Naive thymus-derived CD8-positive, alpha-beta T cell (primary cell): ENCODE measurements around the gene ALDH3B2. TPM values are rescaled to one million over a fixed set of nuclear protein-coding genes. Genes with fewer than 3 reads are reported as not detected.
"Not testable (repeated sequence)": the region's sequence is repeated elsewhere in the genome, so short reads cannot be mapped to it uniquely, and the experiment has no call there.

Source experiments
- ATAC-seq, 2 donors: fragments of 150-1000 bp; cut with Tn5 transposase in 1 of 2; sonication (Bioruptor Pico), chemical (Tn5 transposase) in 1 of 2; 1 replicate in 1 of 2; 2 replicates in 1 of 2; pipeline ENCODE4 v1.10.0; 2021; ENCODE audit warnings: mild to moderate bottlenecking in 2 of 2, moderate library complexity in 2 of 2
- POLR2A ChIA-PET: fragments of 350-600 bp; sonication (Branson Sonifier 250); formaldehyde crosslinking; loops from one replicate; lab custom pipeline; 2021; ENCODE audit warnings: antibody characterized with exemption; lab: Charles Lee
- DNase-seq, 10 donors: peaks; one replicate each; pipeline versions ENCODE4 v3.0.0 to v3.0.0-alpha.2; 2020 to 2022
- H3K27ac Mint-ChIP-seq, 10 donors: one replicate each; pipeline ENCODE4 v1.8.0; 2020 to 2022; ENCODE audit warnings: mild to moderate bottlenecking in 10 of 10, mixed read lengths in 10 of 10, moderate library complexity in 4 of 10, inconsistent platforms in 1 of 10
- H3K27me3 Mint-ChIP-seq, 5 donors: one replicate each; pipeline ENCODE4 v1.8.0; 2021 to 2022; ENCODE audit warnings: mixed read lengths in 5 of 5
- H3K36me3 Mint-ChIP-seq, 3 donors: one replicate each; pipeline ENCODE4 v1.8.0; 2020 to 2022; ENCODE audit warnings: mixed read lengths in 3 of 3, mild to moderate bottlenecking in 2 of 3, inconsistent platforms in 1 of 3
- H3K4me1 Mint-ChIP-seq, 4 donors: one replicate each; pipeline ENCODE4 v1.8.0; 2021 to 2022; ENCODE audit warnings: mixed read lengths in 4 of 4
- H3K4me3 Mint-ChIP-seq, 10 donors: one replicate each; pipeline ENCODE4 v1.8.0; 2020 to 2022; ENCODE audit warnings: mild to moderate bottlenecking in 10 of 10, mixed read lengths in 10 of 10, moderate library complexity in 6 of 10, inconsistent platforms in 1 of 10
- H3K9me3 Mint-ChIP-seq, 9 donors: one replicate each; pipeline ENCODE4 v1.8.0; 2020 to 2022; ENCODE audit warnings: mixed read lengths in 9 of 9, mild to moderate bottlenecking in 3 of 9, inconsistent platforms in 1 of 9, moderate library complexity in 1 of 9
- polyA plus RNA-seq, 3 donors: library from polyadenylated mRNA; unstranded; fragments of 300-500 nt; fragmentation: Illumina TruSeq; gene quantifications; one replicate each; pipeline ENCODE4 v1.2.3, GENCODE V29; 2021
- total RNA-seq, 8 experiments: library from RNA in 2 of 8; stranded (reverse) in 2 of 8; gene quantifications; one replicate each; pipeline ENCODE4 v1.2.3 and lab custom pipeline; 2021 to 2026

ALDH3B2 gene
- total RNA-seq: not detected
- polyA plus RNA-seq: not detected
- total RNA-seq (lab: John Stamatoyannopoulos, UW): 0 reads per million in 6 experiments

GRCh38 chr11:67674442-67674871, at the start of gene ALDH3B2:
ALDH3B2 (minus strand) TSS chr11:67674623; CDS start chr11:67666935, 7,688 bp downstream.
- POLR2A ChIA-PET: no interaction called here
- DNase-seq (no peak), ATAC-seq (no peak)
- Mint-ChIP-seq H3K27me3 (peaks cover 0 to 12% (median 2%) of the 10 kb centered on the region in 5 donors), H3K4me3 (no peak within 1 kb of the TSS), H3K27ac (peak within 1 kb of the TSS in 2 of 10 donors; percentile 15 to 52), H3K4me1 (no peaks in the 10 kb centered on the region), H3K9me3 (peaks cover 0 to 2% (median 0%) of the 10 kb centered on the region in 9 donors), H3K36me3 (no peaks in the 10 kb centered on the region)

- H3K4me3 Mint-ChIP-seq, H3K36me3 Mint-ChIP-seq, H3K27ac Mint-ChIP-seq, H3K4me1 Mint-ChIP-seq, POLR2A ChIA-PET, H3K9me3 Mint-ChIP-seq, DNase-seq, H3K27me3 Mint-ChIP-seq, ATAC-seq: not testable (repeated sequence)
These were observed 48.6 kb upstream of the ALDH3B2 start for GRCh38 chr11:67723036-67723435.

- POLR2A ChIA-PET, DNase-seq, H3K27ac Mint-ChIP-seq, H3K4me1 Mint-ChIP-seq, ATAC-seq, H3K36me3 Mint-ChIP-seq, H3K9me3 Mint-ChIP-seq: not testable (repeated sequence)
- Mint-ChIP-seq H3K4me3 (peak overlapping the region in 1 of 10 donors; percentile 53), H3K27me3 (peaks cover 0 to 15% (median 9%) of the 10 kb centered on the region in 5 donors)
These were observed 41.8 kb upstream of the ALDH3B2 start for GRCh38 chr11:67716226-67716625.

- H3K4me1 Mint-ChIP-seq, DNase-seq, H3K36me3 Mint-ChIP-seq, H3K4me3 Mint-ChIP-seq, POLR2A ChIA-PET, H3K27ac Mint-ChIP-seq, H3K9me3 Mint-ChIP-seq, ATAC-seq: not testable (repeated sequence)
- peaks cover 0 to 17% (median 10%) of the 10 kb centered on the region in 5 donors for H3K27me3 Mint-ChIP-seq
These were observed 41.4 kb upstream of the ALDH3B2 start for GRCh38 chr11:67715801-67716200.

- H3K36me3 Mint-ChIP-seq, H3K27ac Mint-ChIP-seq, H3K9me3 Mint-ChIP-seq, H3K4me3 Mint-ChIP-seq, POLR2A ChIA-PET, ATAC-seq, H3K4me1 Mint-ChIP-seq: not testable (repeated sequence)
- peaks cover 0 to 19% (median 10%) of the 10 kb centered on the region in 5 donors for H3K27me3 Mint-ChIP-seq
- DNase-seq: peak; percentile 28 to 76 (median 54)
These were observed 39.6 kb upstream of the ALDH3B2 start for GRCh38 chr11:67713892-67714509.

- Mint-ChIP-seq H3K27me3 (peaks cover 0 to 17% (median 8%) of the 10 kb centered on the region in 5 donors), H3K4me3 (peak overlapping the region in 1 of 10 donors; percentile 42)
- H3K4me1 Mint-ChIP-seq, DNase-seq, POLR2A ChIA-PET, ATAC-seq, H3K9me3 Mint-ChIP-seq, H3K27ac Mint-ChIP-seq, H3K36me3 Mint-ChIP-seq: not testable (repeated sequence)
These were observed 37.3 kb upstream of the ALDH3B2 start for GRCh38 chr11:67711676-67712075.

- ATAC-seq, H3K9me3 Mint-ChIP-seq, POLR2A ChIA-PET, DNase-seq, H3K36me3 Mint-ChIP-seq, H3K4me1 Mint-ChIP-seq, H3K27ac Mint-ChIP-seq: not testable (repeated sequence)
- Mint-ChIP-seq H3K4me3 (peak overlapping the region in 5 of 10 donors; percentile 26 to 64 (median 40)), H3K27me3 (peaks cover 0 to 17% (median 8%) of the 10 kb centered on the region in 5 donors)
These were observed 36.8 kb upstream of the ALDH3B2 start for GRCh38 chr11:67711212-67711611.

- H3K27ac Mint-ChIP-seq, H3K36me3 Mint-ChIP-seq, DNase-seq, ATAC-seq, H3K4me3 Mint-ChIP-seq, H3K4me1 Mint-ChIP-seq, POLR2A ChIA-PET, H3K9me3 Mint-ChIP-seq: not testable (repeated sequence)
- H3K27me3 Mint-ChIP-seq: peaks cover 0 to 17% (median 8%) of the 10 kb centered on the region in 5 donors
These were observed 35.4 kb upstream of the ALDH3B2 start for GRCh38 chr11:67709806-67710205.

GRCh38 chr11:67705264-67705663, 30.8 kb upstream of the ALDH3B2 start:
- DNase-seq: no peak
- Mint-ChIP-seq H3K27ac (no peak overlapping the region), H3K4me1 (no peaks in the 10 kb centered on the region), H3K4me3 (no peak overlapping the region), H3K9me3 (peaks cover 0 to 1% (median 0%) of the 10 kb centered on the region in 9 donors), H3K36me3 (no peaks in the 10 kb centered on the region), H3K27me3 (peaks cover 7 to 19% (median 9%) of the 10 kb centered on the region in 5 donors)
- POLR2A ChIA-PET: no interaction called here
- ATAC-seq: no peak

- DNase-seq (no peak), ATAC-seq (no peak)
- Mint-ChIP-seq H3K27me3 (peaks cover 5 to 19% (median 10%) of the 10 kb centered on the region in 5 donors), H3K27ac (no peak overlapping the region), H3K4me1 (no peaks in the 10 kb centered on the region), H3K36me3 (no peaks in the 10 kb centered on the region), H3K4me3 (no peak overlapping the region), H3K9me3 (peaks cover 0 to 1% (median 0%) of the 10 kb centered on the region in 9 donors)
- POLR2A ChIA-PET: no interaction called here
These were observed 30.1 kb upstream of the ALDH3B2 start for GRCh38 chr11:67704524-67704923.

- DNase-seq, H3K4me3 Mint-ChIP-seq, H3K36me3 Mint-ChIP-seq, H3K4me1 Mint-ChIP-seq, H3K27ac Mint-ChIP-seq, ATAC-seq, POLR2A ChIA-PET, H3K9me3 Mint-ChIP-seq: not testable (repeated sequence)
- H3K27me3 Mint-ChIP-seq: peaks cover 5 to 19% (median 10%) of the 10 kb centered on the region in 5 donors
These were observed 29.3 kb upstream of the ALDH3B2 start for GRCh38 chr11:67703709-67704108.

GRCh38 chr11:67700548-67701262, 26.3 kb upstream of the ALDH3B2 start:
- Mint-ChIP-seq H3K9me3 (peaks cover 0 to 1% (median 0%) of the 10 kb centered on the region in 9 donors), H3K27ac (peak overlapping the region in 1 of 10 donors; percentile 13), H3K4me3 (no peak overlapping the region), H3K36me3 (no peaks in the 10 kb centered on the region), H3K27me3 (peaks cover 5 to 19% (median 10%) of the 10 kb centered on the region in 5 donors), H3K4me1 (no peaks in the 10 kb centered on the region)
- no peak for ATAC-seq
- no peak for DNase-seq
- POLR2A ChIA-PET: no interaction called here

GRCh38 chr11:67700141-67700540, 25.7 kb upstream of the ALDH3B2 start:
- Mint-ChIP-seq H3K4me3 (no peak overlapping the region), H3K9me3 (peaks cover 0 to 1% (median 0%) of the 10 kb centered on the region in 9 donors), H3K27me3 (peaks cover 5 to 19% (median 10%) of the 10 kb centered on the region in 5 donors), H3K36me3 (no peaks in the 10 kb centered on the region), H3K4me1 (no peaks in the 10 kb centered on the region), H3K27ac (peak overlapping the region in 1 of 10 donors; percentile 13)
- POLR2A ChIA-PET: no interaction called here
- no peak for ATAC-seq
- no peak for DNase-seq
